Astrocyte (in vitro differentiated cells and primary cell): ENCODE data around the gene MPO.

Source experiments
- CTCF ChIP-seq: IDR thresholded peaks from 2 replicates; pipeline ENCODE4 v1.5.1; 2011; ENCODE audit warnings: low read depth, mild to moderate bottlenecking, inconsistent platforms, low read length, moderate library complexity; ENCODE audit not compliant: insufficient read depth
- EZH2 ChIP-seq: IDR thresholded peaks from 2 replicates; pipeline ENCODE4 v1.6.1; 2012; ENCODE audit warnings: mild to moderate bottlenecking, low read length, inconsistent platforms; ENCODE audit not compliant: insufficient read depth

DNA sequence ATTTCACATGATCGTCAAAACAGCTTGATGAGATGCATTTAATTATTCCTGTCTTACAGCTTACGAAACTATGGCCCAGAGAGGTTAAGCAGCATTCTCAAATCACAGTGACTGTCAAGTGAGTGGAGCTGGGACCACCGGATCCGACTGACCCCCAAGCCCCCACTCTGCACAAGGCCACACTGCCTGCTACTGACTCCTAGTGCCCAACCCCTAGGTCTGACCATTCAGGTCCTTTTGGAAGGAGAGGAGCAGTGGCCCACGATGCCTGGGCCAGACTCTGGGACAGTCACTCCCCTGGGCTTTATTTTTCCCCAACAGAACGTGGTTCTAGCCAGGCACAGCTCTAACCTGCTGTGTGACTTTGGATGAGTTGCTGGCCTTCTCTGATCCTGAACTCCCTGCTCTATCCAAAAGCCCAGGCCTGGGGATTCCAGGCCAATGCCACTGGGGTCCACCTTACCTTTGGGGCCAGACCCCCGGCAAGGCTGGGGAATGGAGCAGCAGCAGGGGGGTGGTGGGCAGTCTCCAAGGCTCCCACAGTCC is 38.0 kb upstream of the MPO start:
- TF ChIP-seq CTCF (no peak), EZH2 (no peak)
